Epithelial cell of proximal tubule (primary cell): Measurements from ENCODE around the gene SLC17A8. TPM values are rescaled to one million over a fixed set of nuclear protein-coding genes. Genes with fewer than 3 reads are reported as not detected.

Experiments used
- DNase-seq: peaks from one replicate; pipeline ENCODE4 v3.0.0-alpha.2; 2011; ENCODE audit warnings: low read depth
- H3K4me3 ChIP-seq: 2 replicates; pipeline ENCODE4 v1.5.1; 2011; ENCODE audit warnings: low read depth, mild to moderate bottlenecking, low read length
- CTCF ChIP-seq: conservative IDR thresholded peaks from 2 replicates; pipeline ENCODE4 v1.5.1; 2012; ENCODE audit warnings: low read depth, mild to moderate bottlenecking, low read length
- total RNA-seq: library from RNA; depleted of rRNA; stranded (reverse); fragments of >200 nt; gene quantifications from 2 replicates; pipeline ENCODE4 v1.2.3, GENCODE V29; 2015

SLC17A8 gene
- total RNA-seq, 1 donor from 2014 or later: not detected

- no peak for TF ChIP-seq CTCF
- H3K4me3 ChIP-seq: no peak overlapping the region
- no peak for DNase-seq
Measured at GRCh38 chr12:100464529-100464928, 107.7 kb downstream of the SLC17A8 start.

GRCh38 chr12:100468126-100468525, 111.3 kb downstream of the SLC17A8 start:
- H3K4me3 ChIP-seq: no peak overlapping the region
- DNase-seq: no peak
- TF ChIP-seq CTCF: no peak

Other genes starting within 250 kb of the SLC17A8 start
- gene BLTP3B, start 214.2 kb upstream of the SLC17A8 start, total RNA-seq: 10.0 and 14.5 TPM in 2 replicates
- 23.3 and 37.8 TPM in 2 replicates for gene ACTR6, start 156.3 kb upstream of the SLC17A8 start, total RNA-seq
- 1.0 and 3.4 TPM in 2 replicates for gene DEPDC4, start 90.0 kb upstream of the SLC17A8 start, total RNA-seq
- gene SCYL2, start 89.9 kb upstream of the SLC17A8 start, total RNA-seq: 24.6 and 28.9 TPM in 2 replicates
- gene NR1H4, start 116.8 kb downstream of the SLC17A8 start, total RNA-seq: not detected in 2 replicates
- 20.0 and 21.7 TPM in 2 replicates for gene GAS2L3, start 216.6 kb downstream of the SLC17A8 start, total RNA-seq